T-helper 22 cell (primary cell): ENCODE data around the gene ATRIP.
A peak's percentile ranks its signal among the peaks of the same experiment; 100 is the strongest.

Experiments used
- DNase-seq: peaks from one replicate; pipeline ENCODE4 v3.0.0-alpha.2; 2020; ENCODE audit warnings: low read depth

The ATRIP gene

DNA sequence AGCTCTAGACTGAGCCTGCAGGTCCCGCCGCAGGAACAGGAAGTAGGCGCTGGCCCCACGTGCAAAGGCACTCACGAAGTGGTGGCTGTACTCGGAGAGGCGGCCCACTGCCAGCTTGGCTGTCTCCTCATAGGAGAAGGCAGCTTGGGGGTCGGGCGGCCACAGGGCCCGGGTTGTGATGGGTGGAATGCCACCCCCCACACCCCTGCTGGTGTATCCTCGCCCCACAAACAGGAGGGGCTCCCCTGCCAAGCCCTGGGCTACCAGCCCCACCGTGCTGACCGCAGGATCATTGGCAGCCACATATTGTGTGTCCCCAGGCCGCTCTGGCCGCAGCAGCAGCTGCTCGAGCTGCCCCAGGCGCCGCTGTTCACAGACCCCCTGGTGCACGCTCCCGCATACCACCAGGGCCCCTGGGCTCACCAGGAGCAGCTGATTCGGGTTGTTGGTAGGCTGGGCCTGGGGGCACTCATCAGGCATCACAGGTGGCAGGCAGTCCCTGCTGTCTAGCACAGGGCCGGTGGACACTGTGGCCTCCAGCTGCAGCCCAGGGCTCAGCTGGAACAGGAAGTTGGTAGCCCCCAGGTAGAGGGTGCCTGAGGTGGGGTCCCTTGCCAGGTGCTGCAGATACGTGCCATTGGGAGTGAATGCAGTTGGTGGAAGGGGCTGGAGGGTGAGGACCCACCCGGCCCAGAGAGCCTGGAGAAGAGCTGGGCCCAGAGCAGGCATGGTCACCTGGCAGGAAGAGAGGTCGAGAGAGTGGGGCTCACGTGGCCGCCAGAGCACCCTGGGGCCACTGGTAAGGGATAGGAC is 22.4 kb upstream of the ATRIP start:
- DNase-seq, result no peak

DNA sequence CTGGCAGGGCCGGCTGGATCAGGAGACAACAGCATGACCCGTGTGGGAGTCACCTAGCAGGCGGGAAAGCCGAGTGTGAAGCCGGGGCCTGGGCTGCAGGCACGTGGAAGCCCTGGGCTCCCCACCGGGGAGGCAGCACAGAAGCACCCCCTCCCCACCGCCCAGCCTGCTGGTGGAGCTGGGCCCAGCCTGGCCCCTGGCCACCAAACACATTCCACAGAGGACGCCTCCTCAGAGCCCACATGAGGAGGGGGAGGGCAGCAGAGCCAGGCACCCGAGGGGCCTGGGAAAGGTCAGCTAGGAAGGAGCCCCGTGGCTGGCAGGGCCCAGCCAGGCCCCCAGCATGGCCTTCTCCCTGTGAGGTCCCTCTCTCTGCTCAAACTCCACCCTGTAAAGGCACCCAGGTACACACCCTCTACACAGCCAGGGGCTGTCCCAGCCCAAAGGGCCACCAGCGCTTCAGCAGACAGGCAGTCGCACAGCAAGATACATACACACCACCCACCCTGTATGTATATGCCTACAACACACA is 21.2 kb upstream of the ATRIP start:
- no peak for DNase-seq

DNA sequence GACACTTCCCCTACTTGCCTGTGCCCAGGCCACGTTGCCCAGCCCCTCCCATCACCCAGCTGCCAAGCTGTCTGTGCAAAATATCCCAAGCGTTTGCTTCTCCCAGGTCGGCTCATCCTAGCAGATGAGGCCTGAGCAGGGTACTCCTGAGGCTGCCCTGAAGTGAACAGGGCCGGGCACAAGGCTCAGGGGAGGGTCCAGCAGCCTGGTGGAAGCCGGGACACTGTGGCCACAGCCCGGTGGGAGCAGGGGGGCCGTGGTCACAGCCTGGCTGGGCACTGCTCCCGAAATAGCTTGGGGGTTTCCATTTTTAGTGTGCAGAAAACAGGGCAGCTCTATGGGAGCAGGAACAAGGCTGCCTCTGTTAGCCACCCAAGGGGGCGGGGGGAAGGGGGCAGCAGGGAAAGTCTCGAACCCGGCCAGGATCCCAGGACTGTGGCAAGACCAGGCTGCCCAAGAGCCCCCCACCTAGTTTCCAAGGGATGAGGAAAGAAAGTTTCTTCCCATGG is 20.1 kb upstream of the ATRIP start:
- no peak for DNase-seq

DNA sequence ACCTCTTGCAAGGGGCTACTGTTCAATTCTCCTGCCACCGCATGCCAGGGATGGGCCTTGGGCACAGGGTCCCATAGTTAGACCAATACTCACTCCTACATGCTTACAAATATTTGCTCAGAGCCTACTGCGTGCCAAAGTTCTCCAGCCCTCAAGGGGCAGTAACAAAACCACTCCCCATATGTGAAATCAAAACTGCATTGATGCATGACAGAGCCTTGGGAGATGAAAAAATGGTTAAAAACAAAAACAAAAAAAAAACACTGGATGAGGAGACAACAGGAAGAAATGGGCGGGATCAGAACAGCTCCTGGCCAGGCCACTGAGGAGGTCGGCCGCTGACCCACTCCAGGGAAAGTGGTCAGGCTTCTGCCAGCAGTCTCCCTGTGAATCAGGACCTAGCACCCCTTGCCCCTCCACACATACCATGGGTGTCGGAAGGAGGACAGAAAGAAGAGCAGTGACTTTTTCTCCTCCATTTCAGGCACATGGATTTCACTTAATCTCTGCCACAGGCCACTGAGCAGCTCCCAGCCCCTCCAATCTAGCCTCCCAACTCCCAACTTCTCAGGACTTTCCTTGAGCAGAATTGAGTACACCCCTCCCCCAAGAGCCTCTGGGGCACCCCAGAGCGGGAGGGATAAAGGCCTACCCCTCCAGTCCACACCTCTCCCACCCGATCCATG is 19.4 kb upstream of the ATRIP start:
- DNase-seq, result no peak

DNA sequence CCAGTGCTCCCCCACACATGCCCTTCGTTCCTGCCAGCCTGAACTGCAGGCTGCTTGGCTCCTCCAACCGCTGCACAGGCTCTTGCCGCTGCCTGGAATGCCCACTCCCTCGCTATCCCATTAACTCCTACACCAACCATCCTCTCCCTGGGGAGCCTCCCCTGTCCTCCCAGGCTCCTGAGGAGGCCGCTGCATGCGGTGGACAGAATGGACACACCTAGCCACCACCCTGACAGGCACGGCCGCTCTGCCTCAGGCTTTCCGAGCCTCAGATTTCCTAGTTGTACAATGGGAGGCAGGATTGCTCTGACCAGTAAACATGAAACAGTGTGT is 18.9 kb upstream of the ATRIP start:
- DNase-seq, result no peak

DNA sequence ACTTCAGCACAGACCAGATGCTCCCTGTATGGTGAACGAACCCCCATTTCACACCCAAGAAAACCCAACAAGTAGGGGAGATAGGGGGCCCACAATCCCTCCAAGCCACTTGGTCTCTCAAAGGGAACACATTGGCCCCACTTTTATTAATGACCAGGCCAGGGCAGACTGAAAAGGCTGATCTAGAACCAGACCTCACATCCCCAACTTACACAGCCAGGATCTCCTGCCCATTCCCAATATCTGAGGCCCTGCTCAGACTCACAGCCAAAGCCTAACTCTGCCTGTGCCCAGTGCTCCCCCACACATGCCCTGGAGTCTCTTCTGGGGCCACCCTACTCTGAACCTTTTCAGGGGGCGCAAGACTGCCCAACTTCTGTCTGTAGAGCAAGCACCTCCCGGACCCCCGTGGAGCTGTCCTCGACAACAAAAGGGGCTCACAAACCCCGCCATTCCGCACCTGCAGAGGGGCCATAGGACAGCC is 18.4 kb upstream of the ATRIP start:
- DNase-seq, result no peak

DNA sequence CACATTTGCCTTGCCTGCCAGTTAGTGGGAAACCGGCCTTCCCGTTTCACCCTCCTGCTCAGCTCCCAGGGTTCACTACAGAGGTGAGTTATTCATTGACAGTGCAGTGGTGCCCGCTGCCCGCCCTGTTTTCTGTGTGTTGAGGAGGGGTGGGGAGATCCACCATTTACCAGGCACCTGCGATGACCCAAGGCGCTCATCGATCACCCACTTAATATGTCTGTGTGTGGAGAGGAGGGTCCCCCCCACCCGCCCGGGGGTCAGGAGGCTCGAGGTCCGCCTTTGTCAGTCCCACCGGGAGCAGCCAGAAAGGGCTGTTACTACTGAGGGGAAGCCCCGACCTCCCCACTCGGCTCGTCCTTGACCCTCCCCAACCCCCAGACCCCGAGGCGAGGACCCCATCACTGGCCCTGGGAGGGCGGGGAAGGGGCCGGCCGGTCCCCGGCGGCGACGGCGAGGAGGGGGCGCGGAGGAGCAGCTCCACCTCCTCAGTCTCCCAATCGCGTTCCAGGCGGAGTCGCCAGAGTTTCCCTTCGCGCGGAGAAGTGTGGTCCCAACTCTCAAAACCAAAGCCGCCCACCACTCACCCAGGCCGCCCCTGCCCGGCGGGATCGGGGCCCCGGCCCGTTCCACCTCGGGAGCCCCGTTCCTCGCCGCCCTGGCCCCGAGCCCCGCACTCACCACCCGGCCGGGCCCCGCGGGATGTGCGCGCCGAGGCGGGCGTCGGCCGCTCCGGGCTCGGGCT is 17.8 kb upstream of the ATRIP start:
- no peak for DNase-seq

DNA sequence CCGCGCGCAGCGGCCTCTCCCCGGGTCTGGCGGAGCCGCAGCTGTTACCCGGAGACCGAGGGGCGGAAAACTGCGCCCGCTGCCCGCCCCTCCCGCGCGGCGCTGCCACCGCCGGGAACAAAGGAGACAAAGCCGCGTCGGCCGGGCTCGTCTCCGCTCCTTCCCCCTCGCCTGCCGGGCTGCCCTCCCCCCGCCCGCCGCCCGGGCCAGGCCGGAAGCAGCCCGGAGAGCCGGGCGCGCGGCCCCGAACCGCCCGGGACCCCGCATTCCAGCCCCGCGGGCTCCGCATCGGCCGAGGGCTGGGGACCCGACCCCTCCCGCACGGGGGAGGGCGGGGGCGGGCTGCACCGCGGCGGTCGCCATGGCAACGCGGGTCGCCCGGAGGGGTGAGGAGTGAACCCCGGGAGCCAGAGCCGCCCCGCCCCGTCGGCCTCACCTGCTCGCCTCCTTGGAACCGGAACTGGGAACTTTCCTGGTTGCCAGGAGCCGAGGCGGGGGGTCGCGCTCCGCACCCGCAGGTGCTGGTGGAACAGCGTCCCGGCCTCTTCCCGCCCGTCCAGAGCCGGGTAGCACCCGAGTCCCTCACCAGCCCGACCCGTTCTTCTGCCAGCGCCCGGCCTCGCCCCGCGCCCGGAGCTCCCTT is 17.1 kb upstream of the ATRIP start:
- DNase-seq, result peak; percentile 60

DNA sequence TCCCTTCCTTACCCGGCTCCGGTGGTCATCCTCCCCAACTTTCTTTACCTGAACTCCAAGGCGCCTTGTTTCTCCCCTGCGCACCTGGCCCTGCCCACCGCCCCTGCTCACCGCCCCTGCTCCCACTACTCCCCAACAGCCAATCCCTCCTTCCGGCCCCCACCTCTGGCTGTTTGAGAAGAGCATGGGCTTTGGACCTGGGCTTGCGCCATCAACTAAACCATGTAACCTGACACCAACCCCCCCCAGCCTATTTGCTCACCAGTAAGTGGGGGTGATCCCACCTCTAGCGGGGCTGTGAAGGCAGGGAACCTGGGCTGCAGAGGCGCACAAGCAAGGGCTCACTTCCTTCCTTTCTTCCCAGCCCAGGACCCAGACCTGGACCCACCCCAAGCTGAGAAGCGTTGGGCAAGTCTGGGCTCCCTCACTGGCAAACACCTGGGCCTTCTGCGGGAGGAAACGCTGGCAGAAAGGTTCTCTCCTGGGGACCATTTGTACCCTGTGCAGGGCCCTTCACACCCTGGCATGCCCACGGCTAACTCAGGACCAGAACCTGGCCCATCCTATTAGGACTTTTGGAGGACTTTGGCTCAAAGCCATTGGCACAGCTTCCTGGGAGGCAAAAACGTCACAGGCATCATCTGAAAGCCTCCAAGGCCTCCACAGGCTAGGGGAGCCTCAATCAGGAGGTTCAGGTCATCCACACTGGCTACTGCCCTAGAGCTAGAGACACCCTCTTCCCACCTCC is 16.4 kb upstream of the ATRIP start, which contains the start of gene PLXNB1:
Gene PLXNB1, minus strand, starts transcription at position 127 of the 748 bp plus-strand sequence. CDS start 5,475 bp downstream, outside the sequence.
- no peak for DNase-seq

DNA sequence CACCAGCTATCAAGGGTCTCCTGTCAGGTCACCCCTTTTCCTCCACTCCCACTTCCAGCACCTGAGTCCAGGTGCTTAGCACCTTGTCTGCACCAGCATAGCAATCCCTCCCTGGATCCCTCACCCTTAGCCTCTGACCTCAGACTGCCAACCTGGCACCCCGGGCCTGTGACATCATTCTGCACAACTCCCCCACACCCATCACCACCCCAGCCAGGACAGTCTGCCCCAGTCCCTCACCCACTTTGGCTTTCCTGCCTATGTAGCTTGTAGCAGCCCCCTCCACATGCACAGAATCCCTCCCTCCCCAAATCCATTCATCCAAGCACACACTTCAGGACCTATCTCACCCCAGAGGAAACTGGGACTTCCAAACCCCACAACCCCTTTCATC is 15.8 kb upstream of the ATRIP start:
- no peak for DNase-seq

DNA sequence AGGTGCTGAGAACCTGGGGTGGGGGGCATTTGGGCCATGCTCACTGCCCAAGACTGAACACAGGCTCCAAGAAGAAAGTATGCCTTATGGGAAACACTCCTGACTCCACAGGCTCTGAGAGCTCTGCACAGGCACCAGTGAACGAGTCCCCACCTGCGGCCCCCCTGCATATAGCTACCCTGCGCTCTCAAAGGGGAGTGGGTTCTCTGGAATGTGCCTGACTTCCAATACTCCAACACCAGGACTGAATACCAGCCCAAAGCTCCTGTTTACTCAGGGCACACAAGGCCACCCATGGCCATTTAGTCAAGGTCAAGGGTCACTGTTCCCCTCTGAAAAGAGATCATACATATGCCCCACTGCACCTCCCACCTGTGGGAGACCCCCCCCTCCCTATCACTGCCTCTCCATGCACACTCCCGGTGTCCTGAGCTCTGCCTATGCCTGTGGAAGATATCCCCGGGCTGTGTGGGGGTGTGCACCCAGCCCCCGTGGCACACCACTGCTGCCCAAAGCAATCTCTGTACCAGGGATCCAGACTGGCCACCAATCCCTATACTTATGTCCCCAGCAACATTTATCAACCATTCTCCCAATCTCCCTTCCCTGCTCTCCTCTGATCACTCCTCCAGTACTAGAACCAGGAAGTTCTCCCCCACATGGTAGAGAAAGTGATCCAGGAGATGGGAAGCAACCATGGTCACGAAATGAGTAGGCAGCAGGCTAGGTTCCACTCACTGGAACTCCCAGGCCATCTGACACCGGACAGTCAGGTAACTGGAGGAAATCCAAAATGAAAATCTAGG is 15.1 kb upstream of the ATRIP start:
- no peak for DNase-seq

DNA sequence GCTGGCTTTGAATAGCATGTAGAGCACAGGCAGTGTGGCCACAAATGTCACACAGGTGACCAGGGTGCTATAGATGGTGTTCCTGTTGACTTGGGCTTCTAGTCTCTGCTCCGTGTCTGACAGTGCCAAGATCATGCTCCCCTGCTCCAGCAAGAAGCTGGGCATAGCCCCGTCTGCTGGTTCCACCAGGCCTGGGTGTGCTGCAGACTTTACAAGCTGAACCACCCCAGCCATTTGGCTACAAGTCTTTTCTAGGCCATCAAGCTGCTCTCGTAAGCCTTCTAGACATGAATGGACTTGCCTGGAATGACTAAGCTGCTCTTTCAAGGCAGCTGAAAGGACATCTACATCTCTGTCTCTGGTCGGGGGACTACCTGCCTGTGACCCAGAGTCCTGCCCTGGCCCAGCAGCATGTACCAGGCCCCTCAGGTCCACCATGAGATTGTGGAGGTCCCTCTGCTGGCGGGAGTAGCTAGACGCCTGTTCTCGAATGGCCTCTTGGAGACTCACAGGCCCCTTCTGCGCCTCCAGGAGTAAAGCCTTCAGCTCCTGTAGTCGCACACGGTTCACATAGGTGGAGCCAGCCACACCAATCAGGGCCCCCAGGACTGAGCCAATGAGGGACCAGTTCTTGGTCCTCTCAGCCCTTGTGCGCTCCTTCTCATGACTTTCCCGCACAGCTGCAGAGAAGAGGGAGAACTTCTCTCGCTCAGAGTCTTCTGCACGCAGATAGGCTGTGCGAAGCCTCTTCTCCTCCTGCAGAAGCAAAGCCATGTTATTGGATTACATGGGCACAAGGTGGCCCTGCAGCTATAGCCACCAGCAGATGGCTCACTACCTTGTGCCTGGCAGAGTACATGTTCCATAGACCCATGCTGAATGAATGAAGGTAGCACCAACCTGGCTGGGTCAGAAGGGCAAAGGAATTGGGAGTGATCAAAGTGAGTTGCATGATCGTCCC is 13.8 kb upstream of the ATRIP start:
- DNase-seq, result no peak

DNA sequence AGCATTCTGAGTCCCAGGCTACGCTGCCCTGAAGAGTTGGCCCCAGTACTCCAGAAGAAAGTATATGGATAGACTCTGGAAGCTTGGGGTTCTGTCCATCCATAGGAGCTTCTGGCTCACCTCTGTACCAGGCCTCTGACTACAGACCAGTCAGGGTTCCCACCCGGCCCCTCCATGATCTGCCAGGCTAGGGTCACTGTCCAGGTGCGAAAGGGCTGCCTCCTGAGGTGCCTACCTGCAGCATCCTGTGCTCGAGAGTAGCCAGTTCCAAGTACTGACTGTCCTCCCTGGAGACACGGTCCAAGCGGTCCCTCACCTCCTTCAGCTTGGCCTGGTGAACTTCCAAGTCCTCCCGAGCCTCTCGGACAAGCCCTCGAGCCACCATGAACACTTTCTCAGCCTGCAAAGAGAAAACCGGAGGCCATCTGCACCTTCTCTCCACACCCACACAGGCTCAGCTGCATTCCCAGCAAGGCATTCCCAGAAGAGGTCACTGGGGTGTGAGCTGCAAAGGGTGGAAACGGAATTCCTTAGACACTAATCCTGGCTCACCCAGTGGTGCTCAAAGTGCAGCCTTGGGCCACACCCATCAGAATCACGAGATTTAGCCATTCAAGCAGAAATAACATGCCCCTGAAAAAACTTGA is 12.9 kb upstream of the ATRIP start:
- DNase-seq, result no peak

DNA sequence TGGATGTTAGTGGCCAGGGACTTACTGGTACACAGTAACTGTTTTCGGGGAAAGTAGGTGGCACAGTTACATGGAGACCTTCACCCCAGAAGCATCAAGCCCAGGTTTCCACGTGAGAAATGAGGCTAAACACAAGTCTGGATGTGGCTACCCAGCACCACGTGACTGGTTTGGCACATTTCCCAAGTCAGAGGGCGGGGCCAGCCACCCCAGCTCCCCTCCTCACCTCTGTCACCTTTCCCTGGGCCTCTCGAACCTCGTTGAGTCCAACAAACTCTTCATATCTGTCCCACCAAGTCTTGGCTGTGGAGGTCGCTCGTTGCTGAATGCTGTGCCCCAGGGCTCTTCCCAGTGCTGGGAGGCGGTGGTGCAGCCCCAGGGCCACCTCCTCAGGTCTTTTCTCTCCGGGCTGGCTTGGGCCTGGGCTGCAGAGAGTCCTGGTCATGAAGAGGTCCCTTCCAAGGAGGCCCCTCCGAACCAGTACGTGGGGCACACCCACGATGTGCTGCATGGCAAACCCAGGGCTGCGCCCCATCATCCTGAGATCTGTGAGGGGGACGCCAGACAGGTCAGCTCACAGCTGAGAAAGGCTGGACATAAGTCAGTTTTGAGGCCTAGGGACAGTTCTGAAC is 11.8 kb upstream of the ATRIP start:
- no peak for DNase-seq

DNA sequence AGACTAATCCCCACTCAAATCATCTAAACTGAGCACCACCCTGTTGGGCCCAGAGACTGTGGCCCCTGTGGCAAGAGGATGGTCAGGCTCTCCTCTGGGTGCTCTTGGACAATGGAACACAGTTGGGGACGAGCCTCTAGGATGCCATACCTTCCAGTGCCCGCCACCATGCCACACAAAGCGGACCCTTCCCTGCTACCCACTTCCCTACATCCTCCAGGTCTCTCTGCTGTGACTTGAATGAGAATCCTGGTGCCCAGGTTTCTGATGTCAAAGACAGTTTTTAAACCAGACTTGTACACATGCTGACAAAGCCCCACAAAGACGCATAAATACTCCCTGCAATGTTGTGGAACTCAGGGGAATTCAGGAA is 11.3 kb upstream of the ATRIP start:
- DNase-seq, result no peak

DNA sequence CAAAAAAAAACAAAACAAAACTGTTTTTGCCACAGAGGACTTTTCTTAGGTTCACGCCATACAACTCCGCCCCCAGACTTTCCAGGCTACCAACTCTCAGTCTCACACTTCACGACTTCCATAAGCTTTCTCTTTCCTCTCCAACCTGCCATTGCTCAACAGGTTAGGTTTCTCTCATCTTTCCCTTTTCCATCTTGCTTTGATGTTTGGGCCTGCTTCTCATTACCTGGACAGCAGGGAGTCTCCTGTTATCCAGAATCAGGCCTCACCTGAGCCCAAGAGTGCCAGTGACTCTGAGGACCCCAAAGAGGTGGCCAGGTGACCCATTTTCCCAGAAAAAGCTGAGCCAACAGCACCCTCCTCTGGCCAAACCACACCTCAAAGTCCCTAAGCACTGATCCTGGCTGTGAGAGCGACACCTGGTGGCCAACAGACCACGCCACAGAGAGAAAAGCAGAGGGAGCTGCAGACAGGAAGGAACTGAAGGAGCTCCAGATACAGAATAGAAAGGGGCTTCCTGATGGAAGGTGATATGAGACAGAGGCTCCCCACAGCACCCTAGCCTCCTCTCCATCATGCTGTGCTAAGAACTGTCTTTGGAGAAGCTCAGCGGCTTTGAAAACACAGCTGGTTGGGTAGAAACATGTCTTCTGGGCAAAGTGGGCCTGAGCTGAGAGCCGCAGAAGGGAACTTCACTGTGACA is 10.6 kb upstream of the ATRIP start:
- peak; percentile 69 for DNase-seq

DNA sequence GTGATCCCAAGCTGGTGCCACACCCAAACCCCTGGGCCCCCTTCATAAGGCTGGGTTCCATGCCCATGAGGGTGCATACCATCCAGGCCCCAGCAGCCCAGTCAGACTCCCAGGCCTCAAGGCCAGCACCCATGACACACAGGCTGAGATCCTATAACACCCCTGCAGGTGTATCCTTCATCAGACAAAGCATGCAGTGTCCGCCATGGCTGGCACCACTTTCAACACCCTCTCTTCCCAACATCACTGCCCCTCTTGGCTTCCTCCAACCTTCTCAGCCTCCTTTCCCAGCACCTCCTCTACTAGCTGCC is 10.1 kb upstream of the ATRIP start:
- no peak for DNase-seq

DNA sequence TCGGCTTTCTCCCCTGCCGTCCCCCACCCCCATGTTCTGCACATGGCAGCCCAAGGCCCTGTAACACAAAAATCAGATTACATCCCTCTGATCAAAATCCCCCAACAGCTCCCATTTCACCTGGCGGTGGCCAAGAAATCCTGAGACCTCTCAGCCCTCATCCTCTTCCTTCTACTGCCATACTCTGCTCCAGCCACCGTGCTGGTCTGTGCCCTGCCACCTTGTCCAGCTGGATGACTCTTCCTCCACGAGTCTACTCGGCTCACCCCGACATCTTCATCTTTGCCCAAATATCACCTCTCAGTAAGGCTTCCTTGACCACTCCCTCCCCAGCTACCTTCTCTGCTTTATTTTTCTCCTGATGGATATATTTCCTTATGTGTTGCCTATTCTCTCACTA is 9.7 kb upstream of the ATRIP start:
- DNase-seq, result no peak
